ENCODE data around the gene BCL2L15. TPM values are rescaled to one million over a fixed set of nuclear protein-coding genes. Genes with fewer than 3 reads are reported as not detected.

The BCL2L15 gene
- total RNA-seq, 1 experiment from 2014 or later = 0.17 TPM

DNA sequence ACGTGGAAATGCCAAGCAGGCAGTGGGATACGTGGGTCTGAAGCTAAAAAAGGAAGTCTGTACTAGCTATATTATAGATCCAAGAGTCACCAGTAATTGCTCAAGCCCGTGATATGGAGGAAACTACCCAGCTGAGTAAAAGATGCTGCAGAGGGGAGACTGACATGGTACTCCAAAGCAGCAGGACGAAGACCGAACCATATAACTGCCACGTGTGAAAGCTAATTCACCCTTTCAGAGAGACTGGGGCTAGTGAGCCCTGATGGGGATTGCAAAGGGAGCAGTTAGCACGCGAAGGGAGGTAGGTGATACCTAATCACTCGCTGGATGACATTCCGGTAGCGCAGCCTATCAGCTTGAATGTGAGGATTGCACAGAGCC, 16.9 kb upstream of the BCL2L15 start (continued):
- TF ChIP-seq IRF2 (CRISPR knock-in tag; IDR thresholded peaks at IDR 0.05; ENCODE audit: borderline replicate concordance, low read depth) = no peak

DNA sequence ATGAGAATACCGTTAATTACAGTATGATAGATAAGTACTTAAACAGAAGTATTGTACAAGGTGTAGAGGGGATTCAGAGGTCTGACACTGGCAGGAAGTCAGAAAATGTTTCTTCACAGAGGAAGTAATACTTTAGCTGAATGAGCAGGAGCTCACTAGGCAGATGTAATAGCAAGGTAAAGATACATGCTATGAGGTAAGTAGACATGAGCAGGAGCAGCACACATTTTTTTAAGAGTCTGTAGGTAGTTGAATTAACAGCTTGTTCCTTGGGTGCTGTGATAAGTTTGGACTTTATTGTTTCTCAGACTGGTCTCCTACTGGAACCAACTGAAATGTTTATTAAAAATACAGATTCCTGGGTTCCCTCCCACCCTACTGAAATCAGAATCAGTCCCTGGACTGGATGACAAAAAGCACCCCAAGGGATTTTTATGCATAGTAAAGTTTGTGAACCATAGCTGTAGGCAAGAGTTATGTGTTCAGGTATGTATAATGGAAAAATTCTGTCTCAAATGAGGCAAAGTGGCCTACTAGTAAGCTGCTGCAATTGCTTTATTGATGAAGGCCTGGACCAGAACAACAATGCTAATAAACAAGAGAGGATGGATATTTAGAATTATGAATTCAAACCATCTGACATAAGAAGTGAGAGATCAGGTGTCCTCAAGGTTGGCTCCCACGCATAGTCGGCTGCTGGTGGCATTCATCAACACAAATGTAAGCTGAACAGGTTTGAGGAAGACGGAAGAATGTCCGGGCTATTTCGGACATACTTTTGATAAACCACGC, 16.3 kb upstream of the BCL2L15 start:
- ATAC-seq = no peak
- Mint-ChIP-seq H3K9me3 (no peaks in the 10 kb centered on the region), H3K27me3 (ENCODE audit: low read depth) (no peaks in the 10 kb centered on the region), H3K27ac (peak overlapping the region; percentile 94), H3K4me3 (peak overlapping the region; percentile 95), H3K4me1 (peaks cover 7% of the 10 kb centered on the region), H3K36me3 (peaks cover 16% of the 10 kb centered on the region)
- CTCF ChIA-PET = interaction anchor here (0.9 to 2.5 kb wide), 8 partner anchors 27 to 146 kb away, joined by 3 to 19 read pairs (median 4); partner anchors contain the start of genes HIPK1 and RSBN1
- DNase-seq (ENCODE audit: low spot score) = no peak
- POLR2A ChIA-PET = interaction anchor here (0.6 to 2.5 kb wide), 2 partner anchors 26 to 148 kb away, joined by 3 to 23 read pairs; partner anchors contain the start of gene HIPK1
- no peak for TF ChIP-seq NFE2L1 (CRISPR knock-in tag; IDR thresholded peaks at IDR 0.05)
- TF ChIP-seq ZNF263 (CRISPR knock-in tag; IDR thresholded peaks at IDR 0.05; ENCODE audit: low read depth) = no peak
- TF ChIP-seq HMGA2 (CRISPR knock-in tag; IDR thresholded peaks at IDR 0.05) = no peak
- TF ChIP-seq ESRRA (CRISPR knock-in tag; IDR thresholded peaks at IDR 0.05; ENCODE audit: borderline replicate concordance) = no peak
- no peak for TF ChIP-seq PRDM15 (CRISPR knock-in tag; IDR thresholded peaks at IDR 0.05)
- no peak for TF ChIP-seq ARID4B (CRISPR knock-in tag; IDR thresholded peaks at IDR 0.05; ENCODE audit: borderline replicate concordance)
- no peak for TF ChIP-seq SMAD4 (CRISPR knock-in tag; IDR thresholded peaks at IDR 0.05)
- TF ChIP-seq ZBTB21 (CRISPR knock-in tag; IDR thresholded peaks at IDR 0.05; ENCODE audit: borderline replicate concordance) = no peak
- TF ChIP-seq SMAD3 (CRISPR knock-in tag; IDR thresholded peaks at IDR 0.05; ENCODE audit: borderline replicate concordance) = no peak
- TF ChIP-seq KAT7 (CRISPR knock-in tag; IDR thresholded peaks at IDR 0.05; ENCODE audit: borderline replicate concordance) = no peak
- TF ChIP-seq NR2C2 (CRISPR knock-in tag; IDR thresholded peaks at IDR 0.05) = no peak
- TF ChIP-seq ELF4 (CRISPR knock-in tag; IDR thresholded peaks at IDR 0.05; ENCODE audit: low read depth) = no peak
- no peak for TF ChIP-seq ZSCAN18 (CRISPR knock-in tag; IDR thresholded peaks at IDR 0.05)
- TF ChIP-seq EMX1 (CRISPR knock-in tag; IDR thresholded peaks at IDR 0.05) = no peak
- no peak for TF ChIP-seq JUN (CRISPR knock-in tag; IDR thresholded peaks at IDR 0.05)
- no peak for TF ChIP-seq ZNF317 (CRISPR knock-in tag; IDR thresholded peaks at IDR 0.05; ENCODE audit: borderline replicate concordance, low read depth)
- TF ChIP-seq ATF3 (CRISPR knock-in tag; conservative IDR thresholded peaks at IDR 0.05) = no peak
- TF ChIP-seq CBFB (CRISPR knock-in tag; IDR thresholded peaks at IDR 0.05; ENCODE audit: low read depth) = no peak
- no peak for TF ChIP-seq AR (CRISPR knock-in tag; IDR thresholded peaks at IDR 0.05)
- no peak for TF ChIP-seq RORB (CRISPR knock-in tag; IDR thresholded peaks at IDR 0.05)

Data from WTC11 (cell line).